Measurements from ENCODE around the gene CRB1. TPM values are rescaled to one million over a fixed set of nuclear protein-coding genes. Genes with fewer than 3 reads are reported as not detected.

Gene CRB1
- total and polyA plus RNA-seq, 8 donors: under 0.01 to 0.20 (median 0.09) TPM; not detected in 4

DNA sequence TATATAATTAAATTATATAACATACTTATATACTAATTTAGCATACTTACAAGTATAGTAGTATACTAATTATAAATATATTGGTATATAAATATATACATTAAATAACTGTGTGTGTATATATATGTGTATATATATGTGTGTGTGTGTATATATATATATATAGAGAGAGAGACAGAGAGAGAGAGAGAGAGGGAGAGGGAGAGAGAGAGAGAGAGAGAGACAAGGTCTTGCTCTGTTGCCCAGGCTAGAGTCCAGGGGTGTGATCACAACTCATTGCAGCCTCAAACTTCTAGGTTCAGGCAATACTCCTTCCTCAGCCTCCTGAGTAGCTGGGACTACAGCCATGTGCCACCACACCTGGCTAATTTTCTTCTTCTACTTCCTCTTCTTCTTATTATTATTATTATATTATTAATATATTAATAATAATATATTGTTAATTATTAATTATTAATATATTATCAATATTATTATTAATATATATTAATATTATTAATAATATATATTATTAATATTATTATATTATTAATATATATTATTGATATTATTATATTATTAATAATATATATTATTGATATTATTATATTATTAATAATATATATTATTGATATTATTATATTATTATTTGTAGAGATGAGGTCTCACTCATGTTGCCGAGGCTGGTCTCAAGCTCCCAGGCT lies 185.5 kb downstream of the CRB1 start:
- FAIRE-seq: peak; percentile 98
- no peak overlapping the region for H3K27ac ChIP-seq
- ATAC-seq: no peak
- no peaks in the 10 kb centered on the region for H3K27me3 ChIP-seq
- H3K4me1 ChIP-seq: no peaks in the 10 kb centered on the region
- no peaks in the 10 kb centered on the region for H3K36me3 ChIP-seq
- no peak overlapping the region for H3K4me3 ChIP-seq
- intact Hi-C loops (cut with DNase I): no loop called here
- DNase-seq: no peak
- no peaks in the 10 kb centered on the region for H3K9me3 ChIP-seq
- 92 to 97% methylated on average over 1 of the region's 1 CpG for WGBS, 2 donors
- TF ChIP-seq, protein P1, sequence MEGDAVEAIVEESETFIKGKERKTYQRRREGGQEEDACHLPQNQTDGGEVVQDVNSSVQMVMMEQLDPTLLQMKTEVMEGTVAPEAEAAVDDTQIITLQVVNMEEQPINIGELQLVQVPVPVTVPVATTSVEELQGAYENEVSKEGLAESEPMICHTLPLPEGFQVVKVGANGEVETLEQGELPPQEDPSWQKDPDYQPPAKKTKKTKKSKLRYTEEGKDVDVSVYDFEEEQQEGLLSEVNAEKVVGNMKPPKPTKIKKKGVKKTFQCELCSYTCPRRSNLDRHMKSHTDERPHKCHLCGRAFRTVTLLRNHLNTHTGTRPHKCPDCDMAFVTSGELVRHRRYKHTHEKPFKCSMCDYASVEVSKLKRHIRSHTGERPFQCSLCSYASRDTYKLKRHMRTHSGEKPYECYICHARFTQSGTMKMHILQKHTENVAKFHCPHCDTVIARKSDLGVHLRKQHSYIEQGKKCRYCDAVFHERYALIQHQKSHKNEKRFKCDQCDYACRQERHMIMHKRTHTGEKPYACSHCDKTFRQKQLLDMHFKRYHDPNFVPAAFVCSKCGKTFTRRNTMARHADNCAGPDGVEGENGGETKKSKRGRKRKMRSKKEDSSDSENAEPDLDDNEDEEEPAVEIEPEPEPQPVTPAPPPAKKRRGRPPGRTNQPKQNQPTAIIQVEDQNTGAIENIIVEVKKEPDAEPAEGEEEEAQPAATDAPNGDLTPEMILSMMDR (IDR thresholded peaks at IDR 0.05): no peak

DNA sequence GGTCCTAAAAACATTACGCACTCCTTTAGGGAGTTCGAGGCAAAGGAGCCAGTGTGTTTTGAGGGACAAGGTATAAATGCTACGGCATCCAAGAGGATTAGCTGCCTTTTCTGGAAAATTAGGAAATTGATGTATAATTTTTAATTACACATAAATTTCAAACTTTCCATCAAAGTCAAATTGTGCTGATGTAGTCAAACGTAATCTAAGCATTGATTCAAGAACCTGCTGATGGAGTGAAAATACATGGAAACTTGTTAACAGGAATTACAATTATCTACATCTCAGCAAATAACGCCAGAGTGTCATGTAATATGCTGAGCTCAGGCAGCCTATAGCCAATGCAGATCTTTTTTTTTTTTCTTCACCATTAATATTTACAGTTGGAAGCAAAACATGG lies 194.5 kb downstream of the CRB1 start:
- ATAC-seq (no peak), DNase-seq (no peak), FAIRE-seq (no peak)
- TF ChIP-seq, protein P1 (IDR thresholded peaks at IDR 0.05): no peak
- Histone ChIP-seq H3K27ac (no peak overlapping the region), H3K4me1 (peaks cover 8 to 16% (median 11%) of the 10 kb centered on the region in 3 donors), H3K9me3 (no peaks in the 10 kb centered on the region), H3K4me3 (no peak overlapping the region), H3K36me3 (no peaks in the 10 kb centered on the region), H3K27me3 (no peaks in the 10 kb centered on the region)
- intact Hi-C loops (cut with DNase I): no loop called here
- WGBS, 2 donors: 86 to 90% methylated on average over 5 of the region's 5 CpGs

DNA sequence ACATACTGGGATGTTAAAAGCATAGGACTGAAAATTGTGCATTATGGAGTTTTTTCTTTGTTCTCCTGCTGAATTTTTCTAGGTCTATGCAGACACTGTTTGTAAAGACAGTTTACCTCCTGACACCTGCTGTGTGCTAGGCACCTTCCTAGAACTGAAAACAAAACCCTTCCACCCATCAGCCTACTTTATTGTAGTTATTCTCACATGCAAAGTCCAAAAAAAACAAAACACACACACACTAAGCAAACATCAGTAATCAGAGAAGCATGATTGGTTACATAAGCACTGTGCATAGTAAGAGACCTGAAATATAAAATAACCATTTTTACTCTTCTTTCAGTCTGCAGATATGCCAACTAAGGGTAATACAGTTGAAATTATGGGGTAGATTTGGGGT lies 195.1 kb downstream of the CRB1 start:
- ATAC-seq (peak; percentile 64 to 79 (median 74)), FAIRE-seq (no peak), DNase-seq (no peak)
- no peaks in the 10 kb centered on the region for H3K27me3 ChIP-seq
- H3K36me3 ChIP-seq: no peaks in the 10 kb centered on the region
- peaks cover 8 to 16% (median 11%) of the 10 kb centered on the region in 3 donors for H3K4me1 ChIP-seq
- H3K27ac ChIP-seq: peak overlapping the region in 1 of 4 donors; percentile 11
- no peaks in the 10 kb centered on the region for H3K9me3 ChIP-seq
- H3K4me3 ChIP-seq: no peak overlapping the region
- intact Hi-C loops (cut with DNase I): no loop called here
- TF ChIP-seq, protein P1 (IDR thresholded peaks at IDR 0.05): no peak

GRCh38 chr1:197464044-197464443 lies 196.0 kb downstream of the CRB1 start:
- Histone ChIP-seq H3K9me3 (no peaks in the 10 kb centered on the region), H3K36me3 (no peaks in the 10 kb centered on the region), H3K4me1 (peaks cover 8 to 16% (median 11%) of the 10 kb centered on the region in 3 donors), H3K27ac (peak overlapping the region in 3 of 4 donors; percentile 7 to 35 (median 11)), H3K4me3 (no peak overlapping the region), H3K27me3 (no peaks in the 10 kb centered on the region)
- FAIRE-seq: no peak
- TF ChIP-seq, protein P1 (IDR thresholded peaks at IDR 0.05): no peak
- intact Hi-C loops (cut with DNase I): no loop called here
- peak; percentile 72 to 89 (median 85) for ATAC-seq
- peak in 3 of 6 donors; percentile 18 to 29 (median 28) for DNase-seq
- 13 to 18% methylated on average over 7 of the region's 7 CpGs for WGBS, 2 donors
